Activated CD4-positive, CD25-positive, alpha-beta regulatory T cell treated with anti-CD3 and anti-CD28 coated beads, Interleukin-2, amount 50 U/mL, for 72 hours (primary cell): ENCODE results near the gene UBE3A.

Experiments
- DNase-seq: peaks from one replicate; pipeline ENCODE4 v3.0.0; 2021

The UBE3A gene

GRCh38 chr15:25329696-25330095 is 109.1 kb downstream of the UBE3A start:
- DNase-seq, result no peak

- no peak for DNase-seq
Observed at GRCh38 chr15:25327686-25328085, 111.1 kb downstream of the UBE3A start.

- no peak for DNase-seq
Observed at GRCh38 chr15:25325187-25325586, 113.6 kb downstream of the UBE3A start.

GRCh38 chr15:25323420-25323819 is 115.4 kb downstream of the UBE3A start:
- no peak for DNase-seq

- DNase-seq, result no peak
Observed at GRCh38 chr15:25287823-25288222, 151.0 kb downstream of the UBE3A start.
